Measurements from ENCODE around the gene RUBCNL.

Gene RUBCNL

GRCh38 chr13:46340011-46340410, 47.0 kb downstream of the RUBCNL start:
- no peak for DNase-seq

GRCh38 chr13:46339035-46339666, 47.9 kb downstream of the RUBCNL start:
- DNase-seq, result peak; percentile 36

- DNase-seq, result no peak
Observed at GRCh38 chr13:46337700-46338099, 49.4 kb downstream of the RUBCNL start.

GRCh38 chr13:46334035-46334822, 52.8 kb downstream of the RUBCNL start:
- DNase-seq, result no peak

GRCh38 chr13:46332772-46333171, 54.3 kb downstream of the RUBCNL start:
- no peak for DNase-seq

GRCh38 chr13:46329624-46330023, 57.4 kb downstream of the RUBCNL start:
- no peak for DNase-seq

- no peak for DNase-seq
Observed at GRCh38 chr13:46327246-46327645, 59.8 kb downstream of the RUBCNL start.

- DNase-seq, result no peak
Observed at GRCh38 chr13:46324976-46325375, 62.1 kb downstream of the RUBCNL start.

GRCh38 chr13:46321494-46322225, 65.4 kb downstream of the RUBCNL start:
- peak; percentile 81 for DNase-seq

- DNase-seq, result no peak
Observed at GRCh38 chr13:46320821-46321220, 66.2 kb downstream of the RUBCNL start.

GRCh38 chr13:46320406-46320805, 66.6 kb downstream of the RUBCNL start:
- peak; percentile 28 for DNase-seq

- no peak for DNase-seq
Observed at GRCh38 chr13:46318986-46319385, 68.1 kb downstream of the RUBCNL start.

GRCh38 chr13:46317120-46317519, 69.9 kb downstream of the RUBCNL start:
- no peak for DNase-seq

- no peak for DNase-seq
Observed at GRCh38 chr13:46315491-46316075, 71.5 kb downstream of the RUBCNL start.

GRCh38 chr13:46315036-46315435, 72.0 kb downstream of the RUBCNL start:
- DNase-seq, result no peak

GRCh38 chr13:46314587-46314986, 72.5 kb downstream of the RUBCNL start:
- DNase-seq, result no peak

GRCh38 chr13:46313432-46314257, 73.4 kb downstream of the RUBCNL start:
- DNase-seq, result no peak

GRCh38 chr13:46313024-46313423, 74.0 kb downstream of the RUBCNL start:
- DNase-seq, result no peak

- DNase-seq, result no peak
Observed at GRCh38 chr13:46311217-46311616, 75.8 kb downstream of the RUBCNL start.

- no peak for DNase-seq
Observed at GRCh38 chr13:46310066-46310465, 77.0 kb downstream of the RUBCNL start.

GRCh38 chr13:46307554-46307953, 79.5 kb downstream of the RUBCNL start:
- no peak for DNase-seq

GRCh38 chr13:46304546-46304945, 82.5 kb downstream of the RUBCNL start:
- no peak for DNase-seq

Data from activated CD4-positive, alpha-beta T cell treated with anti-CD3 and anti-CD28 coated beads for 48 hours (primary cell).